ENCODE results near the gene CNGB1. TPM values are rescaled to one million over a fixed set of nuclear protein-coding genes. Genes with fewer than 3 reads are reported as not detected.
A peak's percentile ranks its signal among the peaks of the same experiment; 100 is the strongest.

The CNGB1 gene
- total RNA-seq, 1 experiment from 2014 or later: not detected

- H3K27ac Mint-ChIP-seq: no peak overlapping the region
- H3K9me3 Mint-ChIP-seq: no peaks in the 10 kb centered on the region
- no peak overlapping the region for H3K4me3 Mint-ChIP-seq
- no peak for ATAC-seq
- H3K4me1 Mint-ChIP-seq: peaks cover 29% of the 10 kb centered on the region
- ChIA-PET POLR2A (no interaction called here), CTCF (interaction anchor here (1.3 to 2.4 kb wide), 6 partner anchors 11 to 109 kb away, joined by 3 to 23 read pairs (median 6); partner anchors contain the start of gene CFAP20)
- H3K27me3 Mint-ChIP-seq (ENCODE audit: low read depth): peaks cover 10% of the 10 kb centered on the region
- H3K36me3 Mint-ChIP-seq: no peaks in the 10 kb centered on the region
- TF ChIP-seq MXD4 (CRISPR knock-in tag; IDR thresholded peaks at IDR 0.05; ENCODE audit: borderline replicate concordance): no peak
- TF ChIP-seq ZNF512 (CRISPR knock-in tag; IDR thresholded peaks at IDR 0.05; ENCODE audit: borderline replicate concordance): 0 out of 2 replicates have a peak, but pooled peaks have one; percentile 14
- DNase-seq (ENCODE audit: low spot score): no peak
Measured at GRCh38 chr16:58019866-58020538, 49.1 kb upstream of the CNGB1 start.

DNA sequence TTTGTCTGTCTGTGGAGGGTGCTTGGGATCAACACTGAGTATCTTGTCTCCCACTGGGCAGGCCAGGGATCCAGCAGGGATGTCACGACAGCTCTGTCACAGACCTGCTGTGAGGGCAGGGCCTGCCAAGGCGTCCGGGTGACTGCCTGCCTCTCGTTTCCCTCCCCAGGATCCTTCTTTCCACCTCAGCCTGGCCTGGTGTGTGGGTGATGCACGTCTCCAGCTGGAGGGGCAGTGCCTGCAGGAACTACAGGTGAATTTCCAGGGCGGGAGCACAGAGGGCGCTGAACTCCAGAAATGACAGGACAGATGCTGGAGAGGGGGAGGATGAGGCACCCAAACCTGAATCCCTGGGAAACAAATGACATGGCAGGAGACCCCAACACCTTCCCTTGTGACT, 47.9 kb upstream of the CNGB1 start:
- peak; percentile 68 for DNase-seq (ENCODE audit: low spot score)
- no peak overlapping the region for H3K4me3 Mint-ChIP-seq
- ATAC-seq: peak; percentile 58

More for the DNA sequence above, 47.9 kb upstream of the CNGB1 start:
- H3K27me3 Mint-ChIP-seq (ENCODE audit: low read depth): peaks cover under 1% of the 10 kb centered on the region
- no peaks in the 10 kb centered on the region for H3K36me3 Mint-ChIP-seq
- TF ChIP-seq ZNF512 (CRISPR knock-in tag; IDR thresholded peaks at IDR 0.05; ENCODE audit: borderline replicate concordance) (no peak), ZBTB43 (CRISPR knock-in tag; IDR thresholded peaks at IDR 0.05) (no peak), SP1 (CRISPR knock-in tag; conservative IDR thresholded peaks at IDR 0.05) (no peak), ESRRA (CRISPR knock-in tag; IDR thresholded peaks at IDR 0.05; ENCODE audit: borderline replicate concordance) (no peak), ZNF423 (CRISPR knock-in tag; IDR thresholded peaks at IDR 0.05) (no peak), MXD4 (CRISPR knock-in tag; IDR thresholded peaks at IDR 0.05; ENCODE audit: borderline replicate concordance) (no peak), EMX1 (CRISPR knock-in tag; IDR thresholded peaks at IDR 0.05) (no peak), ZNF263 (CRISPR knock-in tag; IDR thresholded peaks at IDR 0.05; ENCODE audit: low read depth) (no peak), STAT6 (CRISPR knock-in tag; conservative IDR thresholded peaks at IDR 0.05; ENCODE audit: low read depth) (no peak), ZMAT4 (CRISPR knock-in tag; IDR thresholded peaks at IDR 0.05) (no peak), ZNF416 (CRISPR knock-in tag; IDR thresholded peaks at IDR 0.05) (no peak), ZBTB21 (CRISPR knock-in tag; IDR thresholded peaks at IDR 0.05; ENCODE audit: borderline replicate concordance) (no peak), CTCF (IDR thresholded peaks at IDR 0.05) (no peak)
- TF ChIP-seq, protein P1, sequence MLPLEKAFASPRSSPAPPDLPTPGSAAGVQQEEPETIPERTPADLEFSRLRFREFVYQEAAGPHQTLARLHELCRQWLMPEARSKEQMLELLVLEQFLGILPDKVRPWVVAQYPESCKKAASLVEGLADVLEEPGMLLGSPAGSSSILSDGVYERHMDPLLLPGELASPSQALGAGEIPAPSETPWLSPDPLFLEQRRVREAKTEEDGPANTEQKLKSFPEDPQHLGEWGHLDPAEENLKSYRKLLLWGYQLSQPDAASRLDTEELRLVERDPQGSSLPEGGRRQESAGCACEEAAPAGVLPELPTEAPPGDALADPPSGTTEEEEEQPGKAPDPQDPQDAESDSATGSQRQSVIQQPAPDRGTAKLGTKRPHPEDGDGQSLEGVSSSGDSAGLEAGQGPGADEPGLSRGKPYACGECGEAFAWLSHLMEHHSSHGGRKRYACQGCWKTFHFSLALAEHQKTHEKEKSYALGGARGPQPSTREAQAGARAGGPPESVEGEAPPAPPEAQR (CRISPR knock-in tag; IDR thresholded peaks at IDR 0.05): no peak
- TF ChIP-seq, protein P2, sequence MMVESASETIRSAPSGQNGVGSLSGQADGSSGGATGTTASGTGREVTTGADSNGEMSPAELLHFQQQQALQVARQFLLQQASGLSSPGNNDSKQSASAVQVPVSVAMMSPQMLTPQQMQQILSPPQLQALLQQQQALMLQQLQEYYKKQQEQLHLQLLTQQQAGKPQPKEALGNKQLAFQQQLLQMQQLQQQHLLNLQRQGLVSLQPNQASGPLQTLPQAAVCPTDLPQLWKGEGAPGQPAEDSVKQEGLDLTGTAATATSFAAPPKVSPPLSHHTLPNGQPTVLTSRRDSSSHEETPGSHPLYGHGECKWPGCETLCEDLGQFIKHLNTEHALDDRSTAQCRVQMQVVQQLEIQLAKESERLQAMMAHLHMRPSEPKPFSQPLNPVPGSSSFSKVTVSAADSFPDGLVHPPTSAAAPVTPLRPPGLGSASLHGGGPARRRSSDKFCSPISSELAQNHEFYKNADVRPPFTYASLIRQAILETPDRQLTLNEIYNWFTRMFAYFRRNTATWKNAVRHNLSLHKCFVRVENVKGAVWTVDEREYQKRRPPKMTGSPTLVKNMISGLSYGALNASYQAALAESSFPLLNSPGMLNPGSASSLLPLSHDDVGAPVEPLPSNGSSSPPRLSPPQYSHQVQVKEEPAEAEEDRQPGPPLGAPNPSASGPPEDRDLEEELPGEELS (CRISPR knock-in tag; IDR thresholded peaks at IDR 0.05): no peak
- no peak overlapping the region for H3K27ac Mint-ChIP-seq
- CTCF ChIA-PET: interaction anchor here (0.6 to 2.4 kb wide), 14 partner anchors 8 to 369 kb away, joined by 3 to 23 read pairs (median 4); partner anchors contain the start of genes CFAP20 and USB1
- no peaks in the 10 kb centered on the region for H3K9me3 Mint-ChIP-seq
- H3K4me1 Mint-ChIP-seq: peaks cover 17% of the 10 kb centered on the region
- POLR2A ChIA-PET: no interaction called here

Data from WTC11 (cell line).